Caco-2 (cell line): ENCODE results near the gene UXS1. TPM values are rescaled to one million over a fixed set of nuclear protein-coding genes. Genes with fewer than 3 reads are reported as not detected.

Source experiments
- BruUV-seq: library from RNA; stranded (reverse); fragments of 400-500 nt; replicated peaks from 2 replicates; lab custom pipeline; 2021; lab: Mats Ljungman, UMichigan
- CTCF ChIA-PET: fragments of 300-600 bp; sonication (Branson Sonifier 250); formaldehyde crosslinking; loops from one replicate; lab custom pipeline; 2022; ENCODE audit warnings: antibody characterized with exemption; lab: Charles Lee
- POLR2A ChIA-PET: fragments of 300-600 bp; sonication (Branson Sonifier 250); formaldehyde crosslinking; loops from one replicate; lab custom pipeline; 2022; ENCODE audit warnings: antibody characterized with exemption; lab: Charles Lee
- DNase-seq, 2 experiments: peaks; one replicate each; pipeline versions ENCODE4 v3.0.0 to v3.0.0-alpha.2; 2020 to 2022
- H3K27me3 ChIP-seq: replicated peaks from 2 replicates; pipeline ENCODE4 v1.6.0; 2011; ENCODE audit warnings: low read length; ENCODE audit not compliant: control insufficient read depth, insufficient read depth
- H3K36me3 ChIP-seq: 2 replicates; pipeline ENCODE4 v1.5.1; 2011; ENCODE audit warnings: low read length; ENCODE audit not compliant: control insufficient read depth, insufficient read depth
- H3K4me1 ChIP-seq: fragments of 250-450 bp; sonication (Bioruptor Pico); 2 replicates; pipeline ENCODE4 v1.5.1; 2020; ENCODE audit warnings: mild to moderate bottlenecking
- H3K4me3 ChIP-seq: 2 replicates; pipeline ENCODE4 v1.5.1; 2011; ENCODE audit warnings: low read depth, mild to moderate bottlenecking, control low read depth, low read length
- H3K9me3 ChIP-seq: fragments of 250-450 bp; sonication (Bioruptor Pico); 2 replicates; pipeline ENCODE4 v1.5.1; 2020; ENCODE audit warnings: mild to moderate bottlenecking, moderate library complexity
- H3K27ac Mint-ChIP-seq: one replicate; pipeline ENCODE4 v1.8.0; 2022; ENCODE audit warnings: mixed read lengths; ENCODE audit not compliant: unreplicated experiment
- H3K27me3 Mint-ChIP-seq: one replicate; pipeline ENCODE4 v1.8.0; 2022; ENCODE audit warnings: mixed read lengths; ENCODE audit not compliant: insufficient read depth, unreplicated experiment
- H3K36me3 Mint-ChIP-seq: one replicate; pipeline ENCODE4 v1.8.0; 2022; ENCODE audit warnings: mild to moderate bottlenecking, mixed read lengths; ENCODE audit not compliant: insufficient read depth, unreplicated experiment
- H3K4me1 Mint-ChIP-seq: one replicate; pipeline ENCODE4 v1.8.0; 2022; ENCODE audit warnings: low read depth, mixed read lengths; ENCODE audit not compliant: unreplicated experiment
- H3K4me3 Mint-ChIP-seq: one replicate; pipeline ENCODE4 v1.8.0; 2022; ENCODE audit warnings: mild to moderate bottlenecking, moderate library complexity, mixed read lengths; ENCODE audit not compliant: unreplicated experiment
- H3K9me3 Mint-ChIP-seq: one replicate; pipeline ENCODE4 v1.8.0; 2022; ENCODE audit warnings: mixed read lengths; ENCODE audit not compliant: unreplicated experiment
- CTCF ChIP-seq, 2 experiments: fragments of 200-600 bp in 1 of 2; IDR thresholded peaks; 1 replicate in 1 of 2; 2 replicates in 1 of 2; pipeline versions ENCODE4 v1.5.1 to v1.8.0; 2011 to 2022; ENCODE audit warnings: antibody characterized with exemption in 1 of 2, control low read depth in 1 of 2, inconsistent platforms in 1 of 2, low read depth in 1 of 2, low read length in 1 of 2, mild to moderate bottlenecking in 1 of 2, moderate library complexity in 1 of 2; ENCODE audit not compliant: insufficient read depth in 1 of 2, severe bottlenecking in 1 of 2, unreplicated experiment in 1 of 2
- intact Hi-C: fragments of 100-400 bp; cut with micrococcal nuclease; formaldehyde crosslinking; loops from one replicate; pipeline ENCODE4 v1.10.0; 2022; ENCODE audit not compliant: unreplicated experiment
- total RNA-seq: library from RNA; stranded (reverse); gene quantifications from 2 replicates; pipeline ENCODE4 v1.2.3, GENCODE V29; 2022

Gene UXS1
- total RNA-seq, 1 experiment from 2014 or later, result 72.7 TPM

GRCh38 chr2:106130251-106130998 lies 63.7 kb downstream of the UXS1 start:
- Histone ChIP-seq H3K4me1 (peaks cover 52% of the 10 kb centered on the region), H3K27me3 (no peaks in the 10 kb centered on the region), H3K36me3 (peaks cover 6% of the 10 kb centered on the region), H3K4me3 (peak overlapping the region; percentile 37), H3K9me3 (no peaks in the 10 kb centered on the region)
- ChIA-PET POLR2A (no interaction called here), CTCF (no interaction called here)
- Mint-ChIP-seq H3K36me3 (peaks cover 25% of the 10 kb centered on the region), H3K27me3 (no peaks in the 10 kb centered on the region), H3K4me3 (peak overlapping the region; percentile 54), H3K9me3 (no peaks in the 10 kb centered on the region), H3K27ac (peak overlapping the region; percentile 74), H3K4me1 (peaks cover 36% of the 10 kb centered on the region)
- no peak for TF ChIP-seq CTCF (IDR thresholded peaks at IDR 0.05; ENCODE audit: insufficient read depth in 1 of 2, low read depth in 1 of 2, low read length in 1 of 2, severe bottlenecking in 1 of 2, unreplicated experiment in 1 of 2)
- peak in 1 of 2 experiments; percentile 29 for DNase-seq
- TSS peak; percentile 49 for BruUV-seq
- intact Hi-C loops, result no loop called here

GRCh38 chr2:106129592-106129991 lies 64.5 kb downstream of the UXS1 start:
- no peak for DNase-seq

DNA sequence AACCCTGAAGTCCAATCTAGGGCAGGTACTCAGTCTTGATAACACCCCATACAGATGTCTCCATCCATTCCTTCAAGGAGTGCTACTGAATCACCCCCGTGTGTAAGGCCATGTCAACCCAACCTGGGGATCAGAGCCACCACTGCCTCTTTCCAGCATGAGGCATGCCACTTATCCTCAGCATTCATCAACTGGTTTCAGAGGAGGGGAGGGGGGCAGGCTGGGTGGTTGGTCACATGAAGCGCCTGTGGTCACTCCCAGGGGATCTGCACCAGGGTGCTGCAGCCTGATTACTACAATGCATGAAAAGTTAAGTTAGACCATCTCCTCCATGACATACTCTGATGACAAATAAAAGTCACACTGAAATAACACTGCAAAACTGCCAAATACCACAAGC lies 65.0 kb downstream of the UXS1 start:
- TF ChIP-seq CTCF (IDR thresholded peaks at IDR 0.05; ENCODE audit: insufficient read depth in 1 of 2, low read depth in 1 of 2, low read length in 1 of 2, severe bottlenecking in 1 of 2, unreplicated experiment in 1 of 2), result no peak
- Mint-ChIP-seq H3K9me3 (no peaks in the 10 kb centered on the region), H3K36me3 (peaks cover 38% of the 10 kb centered on the region), H3K27ac (peak overlapping the region; percentile 74), H3K4me1 (peaks cover 49% of the 10 kb centered on the region), H3K27me3 (no peaks in the 10 kb centered on the region), H3K4me3 (peak overlapping the region; percentile 37)
- H3K27me3 ChIP-seq, result no peaks in the 10 kb centered on the region
- H3K4me3 ChIP-seq, result no peak overlapping the region
- peaks cover 6% of the 10 kb centered on the region for H3K36me3 ChIP-seq
- DNase-seq, result no peak
- H3K4me1 ChIP-seq, result peaks cover 64% of the 10 kb centered on the region
- intact Hi-C loops, result loop anchor here (5.0 kb wide), 2 partner anchors 33 to 63 kb away; partner anchors contain the start of gene UXS1
- ChIA-PET CTCF (no interaction called here), POLR2A (no interaction called here)
- no peaks in the 10 kb centered on the region for H3K9me3 ChIP-seq
- no TSS peak for BruUV-seq

More at GRCh38 chr2:106129592-106129991, 64.5 kb downstream of the UXS1 start:
- BruUV-seq, result no TSS peak
- Mint-ChIP-seq H3K27ac (peak overlapping the region; percentile 74), H3K4me3 (peak overlapping the region; percentile 37), H3K36me3 (peaks cover 33% of the 10 kb centered on the region), H3K9me3 (no peaks in the 10 kb centered on the region), H3K27me3 (no peaks in the 10 kb centered on the region), H3K4me1 (peaks cover 45% of the 10 kb centered on the region)
- intact Hi-C loops, result loop anchor here (5.0 kb wide), 2 partner anchors 33 to 63 kb away; partner anchors contain the start of gene UXS1
- Histone ChIP-seq H3K9me3 (no peaks in the 10 kb centered on the region), H3K36me3 (peaks cover 6% of the 10 kb centered on the region), H3K27me3 (no peaks in the 10 kb centered on the region), H3K4me3 (no peak overlapping the region), H3K4me1 (peaks cover 60% of the 10 kb centered on the region)
- ChIA-PET POLR2A (no interaction called here), CTCF (no interaction called here)
- TF ChIP-seq CTCF (IDR thresholded peaks at IDR 0.05; ENCODE audit: insufficient read depth in 1 of 2, low read depth in 1 of 2, low read length in 1 of 2, severe bottlenecking in 1 of 2, unreplicated experiment in 1 of 2), result no peak
